LNCaP clone FGC (cell line): Measurements from ENCODE around the gene ODF2.
"Not testable (repeated sequence)": the region's sequence is repeated elsewhere in the genome, so short reads cannot be mapped to it uniquely, and the experiment has no call there.

Experiments
- DNase-seq: peaks from one replicate; pipeline ENCODE4 v3.0.0-alpha.2; 2011; ENCODE audit warnings: low read depth
- H3K4me3 ChIP-seq: 2 replicates; pipeline ENCODE4 v1.5.1; 2011; ENCODE audit warnings: mild to moderate bottlenecking, low read depth, low read length, control low read depth
- CTCF ChIP-seq: IDR thresholded peaks from 2 replicates; pipeline ENCODE4 v1.5.1; 2012; ENCODE audit warnings: mild to moderate bottlenecking; ENCODE audit not compliant: control insufficient read depth, insufficient read depth; ENCODE audit errors: extremely low read depth

Gene ODF2

GRCh38 chr9:128412120-128412790 is 43.6 kb upstream of the ODF2 start:
- DNase-seq, result no peak

DNA sequence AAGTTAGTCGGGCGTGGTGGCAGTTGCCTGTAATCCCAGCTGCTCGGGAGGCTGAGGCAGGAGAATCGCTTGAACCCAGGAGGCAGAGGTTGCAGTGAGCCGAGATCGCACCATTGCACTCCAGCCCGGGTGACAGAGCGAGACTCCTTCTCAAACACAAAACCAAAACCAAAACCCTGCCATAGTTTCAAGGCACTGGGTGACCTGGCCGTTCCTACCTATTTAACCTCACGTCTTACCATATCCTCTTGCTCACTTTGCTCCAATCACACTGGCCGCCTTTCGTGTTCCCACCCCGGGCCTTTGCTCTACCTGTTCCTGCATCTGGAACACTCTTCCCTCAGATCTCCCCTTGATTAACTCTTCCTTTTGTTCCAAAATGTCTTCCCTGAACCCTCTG is 42.1 kb upstream of the ODF2 start:
- not testable (repeated sequence) for H3K4me3 ChIP-seq, DNase-seq

More at GRCh38 chr9:128412120-128412790, 43.6 kb upstream of the ODF2 start:
- TF ChIP-seq CTCF, result no peak
- H3K4me3 ChIP-seq, result no peak overlapping the region

- no peak for TF ChIP-seq CTCF
- no peak overlapping the region for H3K4me3 ChIP-seq
- DNase-seq, result no peak
Observed at GRCh38 chr9:128414461-128414860, 41.3 kb upstream of the ODF2 start.

GRCh38 chr9:128415281-128415680 is 40.5 kb upstream of the ODF2 start:
- no peak for DNase-seq
- no peak overlapping the region for H3K4me3 ChIP-seq
- TF ChIP-seq CTCF, result no peak

DNA sequence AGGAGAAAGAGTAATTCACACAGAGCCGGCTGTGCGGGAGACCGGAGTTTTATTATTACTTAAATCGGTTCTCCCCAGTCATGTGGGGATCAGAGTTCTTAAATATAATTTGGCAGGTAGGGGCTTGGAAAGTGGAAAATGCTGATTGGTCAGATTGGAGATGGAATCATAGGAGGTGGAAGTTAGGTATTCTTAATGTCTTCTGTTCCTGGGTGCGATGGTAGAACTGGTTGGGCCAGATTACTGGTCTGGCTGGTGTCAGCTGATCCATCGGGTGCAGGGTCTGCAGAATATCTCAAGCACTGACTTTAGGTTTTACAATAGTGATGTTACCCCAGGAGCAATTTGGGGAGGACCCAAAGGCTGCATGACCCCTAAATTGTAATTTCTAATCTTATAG is 39.8 kb upstream of the ODF2 start:
- TF ChIP-seq CTCF, result no peak
- DNase-seq, result no peak
- no peak overlapping the region for H3K4me3 ChIP-seq

DNA sequence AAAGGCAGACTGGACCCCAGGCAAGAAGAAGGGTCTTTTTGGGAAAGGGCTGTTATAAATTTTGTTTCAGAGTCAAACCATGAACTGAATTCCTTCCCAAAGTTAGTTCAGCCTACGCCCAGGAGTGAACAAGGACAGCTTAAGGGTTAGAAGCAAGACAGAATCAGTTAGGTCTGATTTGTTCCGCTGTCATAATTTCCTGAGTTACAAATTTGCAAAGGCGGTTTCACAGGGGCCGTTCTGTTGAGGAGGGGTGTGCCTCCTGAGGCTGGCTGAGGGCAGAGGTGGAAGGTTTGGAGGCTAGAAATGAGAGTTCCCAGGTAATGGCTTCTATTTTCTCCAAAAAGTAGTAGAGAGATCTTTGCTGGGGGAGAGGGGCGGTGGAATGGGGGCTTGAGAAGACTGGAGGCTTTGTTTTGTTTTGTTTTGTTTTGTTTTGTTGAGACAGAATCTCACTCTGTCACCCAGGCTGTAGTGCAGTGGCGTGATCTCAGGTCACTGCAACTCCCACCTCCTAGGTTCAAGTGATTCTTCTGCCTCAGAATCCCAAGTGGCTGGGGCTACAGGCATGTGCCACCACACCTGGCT is 39.3 kb upstream of the ODF2 start:
- DNase-seq, result no peak
- no peak for TF ChIP-seq CTCF
- H3K4me3 ChIP-seq, result no peak overlapping the region

DNA sequence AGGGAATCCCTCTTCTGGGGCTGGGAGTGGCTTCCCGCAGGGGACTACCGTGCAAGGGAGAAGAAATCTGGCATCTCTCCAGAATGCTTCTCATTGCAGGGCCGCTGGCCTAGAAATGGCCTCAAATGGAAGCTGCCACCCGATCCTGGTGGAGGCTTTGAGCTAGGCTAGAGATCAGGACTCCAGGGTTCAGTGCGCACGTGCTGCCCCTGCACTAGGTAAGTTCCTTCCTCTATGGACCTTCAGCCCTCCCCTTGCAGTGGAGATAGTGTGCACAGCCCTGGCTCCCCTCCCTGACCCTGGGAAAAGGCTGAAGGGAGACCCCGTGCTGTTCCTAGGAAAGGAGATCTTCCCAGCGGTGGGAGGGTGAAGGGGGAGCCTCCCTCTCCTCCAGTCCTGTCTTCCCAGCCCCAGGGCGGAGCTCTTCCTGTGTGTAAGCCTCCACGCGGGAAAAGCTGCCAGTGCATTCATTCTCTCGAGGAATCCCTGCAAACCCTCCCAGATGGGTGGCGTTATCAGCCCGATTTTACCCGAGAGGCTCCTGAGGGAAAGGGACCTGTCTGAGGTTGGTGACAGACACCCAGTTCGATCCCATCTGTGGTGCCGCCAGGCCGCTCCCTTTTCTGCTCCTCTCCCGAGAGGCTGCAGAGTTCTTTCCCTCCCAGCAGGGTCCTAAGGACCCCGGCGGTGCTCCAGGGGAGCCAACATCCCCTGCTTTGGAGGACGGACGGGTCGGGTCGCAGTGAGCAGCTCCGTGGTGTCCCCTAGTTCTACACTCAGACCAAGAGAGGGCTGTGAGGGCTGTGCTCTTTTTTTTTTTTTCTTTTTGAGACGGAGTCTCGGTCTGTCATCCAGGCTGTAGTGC is 36.5 kb upstream of the ODF2 start:
- no peak for DNase-seq
- no peak overlapping the region for H3K4me3 ChIP-seq
- no peak for TF ChIP-seq CTCF
